ENCODE measurements around the gene AGXT2.

- TF ChIP-seq, protein P1, sequence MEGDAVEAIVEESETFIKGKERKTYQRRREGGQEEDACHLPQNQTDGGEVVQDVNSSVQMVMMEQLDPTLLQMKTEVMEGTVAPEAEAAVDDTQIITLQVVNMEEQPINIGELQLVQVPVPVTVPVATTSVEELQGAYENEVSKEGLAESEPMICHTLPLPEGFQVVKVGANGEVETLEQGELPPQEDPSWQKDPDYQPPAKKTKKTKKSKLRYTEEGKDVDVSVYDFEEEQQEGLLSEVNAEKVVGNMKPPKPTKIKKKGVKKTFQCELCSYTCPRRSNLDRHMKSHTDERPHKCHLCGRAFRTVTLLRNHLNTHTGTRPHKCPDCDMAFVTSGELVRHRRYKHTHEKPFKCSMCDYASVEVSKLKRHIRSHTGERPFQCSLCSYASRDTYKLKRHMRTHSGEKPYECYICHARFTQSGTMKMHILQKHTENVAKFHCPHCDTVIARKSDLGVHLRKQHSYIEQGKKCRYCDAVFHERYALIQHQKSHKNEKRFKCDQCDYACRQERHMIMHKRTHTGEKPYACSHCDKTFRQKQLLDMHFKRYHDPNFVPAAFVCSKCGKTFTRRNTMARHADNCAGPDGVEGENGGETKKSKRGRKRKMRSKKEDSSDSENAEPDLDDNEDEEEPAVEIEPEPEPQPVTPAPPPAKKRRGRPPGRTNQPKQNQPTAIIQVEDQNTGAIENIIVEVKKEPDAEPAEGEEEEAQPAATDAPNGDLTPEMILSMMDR (IDR thresholded peaks at IDR 0.05 in 2 of 3, conservative IDR thresholded peaks at IDR 0.05 in 1 of 3; ENCODE audit: control insufficient read depth in 2 of 3, extremely low read depth in 1 of 3, insufficient read depth in 1 of 3, low read depth in 3 of 3, low read length in 3 of 3): no peak
- TF ChIP-seq EGR1 (IDR thresholded peaks at IDR 0.05; ENCODE audit: borderline replicate concordance in 1 of 2, low read depth in 2 of 2, low read length in 2 of 2): no peak
- no peak; the same call in 1 of the 2 replicates for TF ChIP-seq JUNB (IDR thresholded peaks at IDR 0.05)
- no peak for TF ChIP-seq JUND (IDR thresholded peaks at IDR 0.05; ENCODE audit: low read depth, low read length)
- TF ChIP-seq ZBTB4 (CRISPR knock-in tag; IDR thresholded peaks at IDR 0.05): no peak
- TF ChIP-seq NFYB (IDR thresholded peaks at IDR 0.05; ENCODE audit: insufficient read depth, low read depth, low read length): no peak
- peak; percentile 24; the same call in 1 of the 2 replicates for TF ChIP-seq CREB1 (IDR thresholded peaks at IDR 0.05; ENCODE audit: low read depth)
Observed at GRCh38 chr5:34959323-34959722, 88.4 kb downstream of the AGXT2 start.

Data from GM12878 (cell line).